SW 1271 (cell line): ENCODE data around the gene FAM107B.
"Not testable (repeated sequence)": the region's sequence is repeated elsewhere in the genome, so short reads cannot be mapped to it uniquely, and the experiment has no call there.

Experiments used
- DNase-seq, 2 experiments: peaks; one replicate each; lab custom pipeline; 2025; lab: John Stamatoyannopoulos, UW

The FAM107B gene

DNA sequence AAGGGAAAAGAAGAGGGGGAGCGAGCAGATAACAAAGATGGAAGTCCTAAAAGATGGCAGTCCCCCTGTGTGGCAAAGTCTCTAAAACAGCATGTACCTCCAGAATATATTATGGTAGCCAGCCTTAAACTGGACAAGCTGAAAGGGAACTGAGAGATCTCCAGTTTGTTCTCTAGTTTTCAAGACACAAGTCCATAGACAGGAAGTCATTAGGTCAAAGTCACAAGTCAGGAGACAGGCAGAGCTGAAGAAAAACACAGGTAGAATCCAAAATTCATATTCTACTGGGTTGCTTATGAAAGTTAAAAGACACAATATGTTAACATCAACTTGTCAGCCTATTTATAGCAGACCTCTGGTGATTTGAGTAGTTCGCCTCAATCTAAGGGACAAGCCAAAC, 38.7 kb downstream of the FAM107B start:
- no peak for DNase-seq

DNA sequence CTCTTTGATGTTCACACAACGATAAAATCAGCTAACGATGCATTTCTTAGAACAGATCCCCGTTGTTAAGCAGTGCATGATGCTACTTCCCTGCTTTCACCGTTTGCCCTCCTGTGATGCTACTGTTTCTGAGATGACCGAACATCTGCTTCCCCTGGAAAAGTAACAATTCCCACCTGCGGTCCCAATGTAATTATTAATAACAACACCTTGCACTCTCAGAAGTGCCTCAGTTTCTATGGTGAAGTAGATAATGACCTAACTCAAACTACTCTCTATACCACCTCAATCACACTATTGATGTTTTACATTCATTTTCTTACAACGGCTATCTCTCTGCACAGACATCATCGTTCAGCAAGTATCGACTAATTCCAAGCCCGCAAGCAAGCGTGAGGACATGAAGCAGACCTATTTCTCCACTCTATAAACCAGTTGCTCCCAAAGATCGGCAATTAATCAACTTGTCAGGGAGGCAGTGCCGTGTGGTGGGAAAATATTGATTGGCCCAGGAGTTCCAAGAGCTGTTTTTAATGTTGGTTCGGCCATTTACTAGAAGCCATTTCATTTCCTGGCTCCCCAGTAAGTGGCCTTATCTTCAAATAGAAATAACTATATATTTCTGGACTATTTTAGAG, 42.7 kb downstream of the FAM107B start:
- no peak for DNase-seq

DNA sequence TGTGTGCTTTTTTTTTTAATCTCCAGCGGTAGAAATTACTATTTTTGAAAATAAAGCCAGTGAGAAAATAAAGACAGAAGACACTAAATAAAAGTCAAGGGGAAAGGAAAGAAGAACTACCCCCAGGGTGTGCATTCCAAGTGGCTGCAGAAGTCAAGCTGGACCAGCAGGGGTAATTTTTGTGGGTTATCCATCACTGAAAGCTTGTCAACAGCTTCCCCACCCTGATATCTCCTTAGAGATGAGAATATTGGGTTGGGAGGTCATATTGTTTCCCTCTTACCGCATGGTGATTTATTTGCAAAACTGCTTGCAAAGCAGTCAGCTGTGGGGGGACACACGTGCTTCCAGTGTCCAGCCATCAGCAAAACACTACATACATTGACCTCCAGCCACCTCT, 46.4 kb downstream of the FAM107B start:
- DNase-seq, result no peak

DNA sequence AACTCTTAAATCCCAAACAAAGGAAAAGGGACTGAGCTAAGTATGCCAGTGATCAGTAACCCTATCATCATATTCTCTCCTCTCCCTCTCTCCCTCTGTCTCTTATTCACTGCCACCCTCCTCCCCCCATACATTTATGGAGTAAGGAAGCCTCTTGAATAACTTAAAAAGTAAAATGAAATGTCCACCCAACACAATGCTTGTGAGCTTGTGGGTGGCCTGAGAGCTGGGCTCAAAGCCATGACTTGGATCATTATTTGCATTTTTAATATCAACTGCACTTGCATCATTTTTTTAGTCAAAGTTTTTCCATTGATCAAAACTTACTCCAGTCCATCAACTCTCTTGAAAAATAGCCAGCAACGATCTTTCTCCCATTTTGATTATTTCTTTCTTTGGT, 46.8 kb downstream of the FAM107B start:
- DNase-seq, result no peak

DNA sequence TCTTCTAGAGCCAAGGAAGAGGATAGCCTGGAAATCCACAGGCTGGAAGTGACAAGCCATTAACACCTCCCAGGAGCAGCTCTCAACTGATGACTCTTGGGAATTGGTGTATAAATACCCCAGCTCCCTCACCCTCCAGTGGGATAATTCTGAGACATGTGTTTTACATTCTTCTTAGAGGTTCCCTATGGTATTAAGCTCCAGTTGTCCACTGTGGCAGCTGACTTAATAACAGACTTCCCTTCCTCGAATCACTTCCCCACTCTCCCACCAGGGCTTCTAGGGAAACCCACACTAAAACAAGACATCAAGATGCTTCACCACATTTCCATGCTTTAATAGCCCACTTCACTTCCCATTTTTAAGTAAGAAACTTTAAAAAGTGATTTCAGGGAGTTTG, 47.2 kb downstream of the FAM107B start:
- DNase-seq, result no peak

DNA sequence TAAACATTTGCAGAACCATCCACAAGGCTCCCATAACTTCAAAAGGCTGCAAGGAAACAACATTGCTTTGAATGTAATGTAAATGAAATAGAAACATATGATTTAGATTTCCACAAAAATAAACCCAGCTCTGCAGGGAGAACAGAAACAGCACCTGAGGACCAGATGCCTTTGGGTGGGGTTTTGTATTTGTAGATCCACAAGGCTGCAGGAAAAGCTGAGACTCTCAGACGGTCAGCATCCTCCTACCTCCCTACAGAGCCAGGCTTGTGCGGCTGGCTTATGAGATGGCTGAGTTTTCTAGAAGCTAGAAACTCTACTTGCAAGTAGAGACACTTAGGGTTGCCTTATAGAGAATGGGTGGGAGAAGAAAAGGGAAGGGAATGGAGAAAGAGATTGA, 49.8 kb downstream of the FAM107B start:
- no peak for DNase-seq

DNA sequence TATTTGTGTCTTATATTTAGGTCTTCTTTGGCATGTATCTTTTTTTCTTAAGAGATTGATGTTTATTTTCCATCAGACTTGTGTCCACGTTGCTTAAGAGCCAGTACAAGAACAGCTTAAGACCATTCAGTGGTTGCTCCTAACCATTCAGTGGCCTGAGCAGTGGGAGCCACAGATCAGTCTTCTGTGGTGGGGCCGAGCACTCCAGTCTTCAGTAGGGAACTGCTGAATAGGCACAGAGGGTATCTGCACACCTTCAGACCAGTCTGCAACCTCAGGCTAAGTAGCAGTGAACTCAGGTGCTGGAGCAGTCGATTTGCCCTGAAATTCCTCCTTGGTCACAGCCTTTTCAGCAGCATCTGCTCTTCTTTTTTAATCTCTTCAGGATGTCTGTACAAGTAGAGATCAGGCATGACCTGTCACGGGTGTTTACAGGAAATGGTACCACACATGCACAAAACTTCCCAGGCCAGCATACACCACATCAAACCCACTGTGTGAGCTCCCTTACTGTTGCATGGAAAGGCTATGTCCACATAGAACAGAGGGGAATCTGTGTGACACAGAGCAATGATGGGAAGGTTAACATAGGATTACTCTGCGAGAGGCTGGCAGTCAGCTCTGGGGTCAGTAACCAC, 51.5 kb downstream of the FAM107B start:
- no peak for DNase-seq

DNA sequence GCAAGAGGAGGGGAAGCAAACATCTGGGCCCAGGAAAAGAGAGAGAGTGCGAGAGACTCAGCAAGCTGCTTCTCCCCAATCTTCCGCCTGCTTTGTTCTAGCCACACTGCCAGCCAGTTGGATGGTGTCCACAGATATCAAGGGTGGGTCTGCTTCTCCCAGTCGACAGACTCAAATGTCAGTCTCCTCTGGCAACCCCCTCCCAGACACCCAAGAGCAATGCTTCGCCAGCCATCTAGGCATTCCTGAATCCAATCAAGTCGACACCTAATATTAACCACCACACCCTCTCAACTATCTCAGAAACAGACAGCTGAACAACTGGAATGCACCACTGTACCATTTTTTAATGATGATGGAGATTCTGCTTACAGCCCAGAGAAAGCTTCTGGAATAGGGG, 57.1 kb downstream of the FAM107B start:
- no peak for DNase-seq

DNA sequence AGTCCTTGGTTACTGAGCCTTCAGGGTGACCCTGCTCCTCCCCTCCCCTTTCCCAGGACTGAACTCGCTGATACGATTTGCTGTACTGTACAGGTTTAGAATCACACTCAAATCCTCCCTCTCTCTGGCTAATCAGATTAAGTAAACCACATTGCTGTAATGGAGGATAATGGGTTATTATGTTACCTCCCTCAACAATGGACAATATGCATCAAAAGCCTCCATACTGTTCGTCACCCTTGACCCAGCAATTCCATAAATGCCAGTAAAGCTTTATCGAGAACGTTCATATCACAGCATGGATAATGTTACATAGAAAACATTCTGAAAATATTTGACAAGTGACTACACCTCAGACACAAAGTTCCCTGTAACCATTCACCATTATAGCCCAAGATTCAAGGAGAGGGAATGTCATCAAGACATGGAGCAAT, 61.7 kb downstream of the FAM107B start:
- DNase-seq, result no peak

DNA sequence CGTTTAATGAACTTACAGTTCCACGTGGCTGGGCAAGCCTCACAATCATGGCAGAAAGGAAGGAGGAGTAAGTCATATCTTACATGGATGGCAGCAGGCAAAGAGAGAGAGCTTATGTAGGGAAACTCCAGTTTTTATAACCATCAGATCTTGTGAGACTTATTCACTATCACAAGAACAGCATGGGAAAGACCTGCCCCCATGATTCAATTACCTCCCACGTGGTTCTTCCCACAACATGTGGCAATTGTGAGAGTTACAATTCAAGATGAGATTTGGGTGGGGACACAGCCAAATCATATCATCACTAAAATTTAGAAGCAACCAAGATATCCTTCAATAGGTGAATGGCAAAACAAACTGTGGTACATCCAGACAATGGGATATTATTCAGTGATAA, 65.4 kb downstream of the FAM107B start:
- not testable (repeated sequence) for DNase-seq

DNA sequence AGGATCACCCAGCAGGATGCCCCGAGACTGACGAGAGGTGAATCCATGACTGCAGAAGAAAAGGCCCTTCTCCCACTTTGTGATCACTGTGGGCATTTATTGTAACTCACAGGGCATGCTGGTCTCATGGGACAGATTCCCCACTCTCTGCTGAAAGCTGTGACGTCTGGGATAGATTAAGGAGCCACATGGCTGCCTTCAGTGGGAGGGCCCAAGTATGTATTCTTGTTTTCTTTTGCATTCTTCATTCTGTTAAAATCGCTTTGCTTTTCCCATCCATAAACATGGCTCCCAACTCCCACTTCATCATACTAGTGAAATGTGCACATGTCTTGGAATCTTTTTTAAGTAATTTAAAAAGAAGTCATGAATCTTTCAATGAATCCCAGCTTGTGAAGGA, 67.2 kb downstream of the FAM107B start:
- no peak for DNase-seq

DNA sequence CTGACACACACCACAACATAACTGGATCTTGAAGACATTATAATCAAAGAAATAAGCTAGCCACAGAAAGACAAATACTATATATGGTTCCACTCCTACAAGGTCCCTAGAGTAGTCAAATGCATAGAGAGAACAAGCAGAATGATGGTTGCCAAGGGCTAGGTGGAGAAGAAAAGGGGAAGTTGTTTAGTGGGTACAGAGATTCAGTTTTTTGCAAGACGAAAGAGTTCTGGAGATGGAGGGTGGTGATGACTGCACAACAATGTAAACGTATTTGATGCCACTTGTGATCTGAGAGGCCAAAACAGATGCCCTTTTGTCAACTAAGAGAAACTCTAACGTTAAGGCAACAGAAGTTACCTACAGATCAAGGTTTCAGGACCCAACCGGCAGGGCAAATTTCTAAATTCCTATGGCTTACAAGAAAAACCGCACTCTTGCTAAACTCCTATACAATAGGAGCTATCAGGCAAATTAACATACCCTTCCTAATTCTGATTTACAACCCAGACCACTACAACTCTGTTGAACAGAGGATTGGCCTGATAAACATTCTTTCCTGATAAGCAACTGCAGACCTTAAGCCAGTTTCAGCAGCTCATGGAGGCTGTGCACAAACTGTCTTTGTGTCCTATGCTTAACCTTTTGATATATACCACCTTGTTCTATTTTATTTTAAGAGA, 69.0 kb downstream of the FAM107B start:
- DNase-seq, result no peak

DNA sequence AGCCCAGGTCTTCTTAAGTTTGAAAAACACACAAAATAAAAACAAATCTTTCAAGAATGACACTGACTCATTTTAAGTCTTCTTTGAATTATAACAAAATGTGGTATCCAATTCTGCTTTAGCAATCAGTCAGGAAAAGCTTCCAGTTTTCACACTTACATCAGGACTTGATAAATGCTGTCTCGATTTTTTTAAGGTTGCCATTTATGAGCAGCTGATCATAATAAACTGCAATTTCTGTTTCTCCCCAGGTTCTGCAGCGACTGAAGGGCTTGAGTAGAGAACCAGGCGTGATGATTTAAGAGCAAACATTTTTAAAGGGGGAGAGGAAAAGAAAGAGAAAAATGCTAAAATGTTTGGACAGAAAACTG, 71.1 kb downstream of the FAM107B start:
- DNase-seq, result no peak

DNA sequence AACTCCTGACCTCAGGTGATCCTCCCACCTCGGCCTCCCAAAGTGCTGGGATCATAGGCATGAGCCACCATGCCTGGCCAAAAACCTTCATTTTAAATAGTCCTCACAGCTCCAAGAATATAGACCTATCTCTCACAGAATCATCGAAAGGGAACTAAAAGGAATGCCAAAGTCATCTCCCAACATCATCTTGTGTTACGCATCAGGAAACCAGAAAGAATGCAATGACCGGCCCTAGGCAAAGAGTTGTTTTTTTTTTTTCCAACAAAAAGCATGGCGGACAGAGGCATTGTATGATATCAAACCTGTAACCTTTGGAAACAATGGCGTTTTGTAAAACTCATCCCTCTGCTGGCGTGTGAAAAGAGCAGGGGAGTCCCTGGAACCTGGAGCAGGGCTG, 73.2 kb downstream of the FAM107B start:
- DNase-seq, result no peak

DNA sequence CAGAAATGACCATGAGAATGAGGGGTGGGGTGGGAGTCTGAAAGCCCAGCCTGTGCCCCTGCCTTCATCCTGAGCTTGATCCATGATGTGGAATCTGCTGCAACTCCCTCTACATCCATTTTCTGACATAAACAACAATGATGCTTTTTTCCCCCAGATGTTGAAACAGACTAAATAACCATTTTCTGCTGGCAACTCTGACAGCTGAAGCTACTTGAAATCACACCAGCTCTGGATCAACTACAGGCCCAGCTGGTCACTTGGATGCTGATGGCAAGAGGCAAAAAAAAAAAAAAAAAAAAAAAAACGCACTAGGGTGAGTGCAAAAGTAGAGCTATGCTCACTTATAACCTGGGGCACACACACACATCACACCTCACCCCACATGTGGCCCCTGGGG, 74.2 kb downstream of the FAM107B start:
- DNase-seq, result no peak

DNA sequence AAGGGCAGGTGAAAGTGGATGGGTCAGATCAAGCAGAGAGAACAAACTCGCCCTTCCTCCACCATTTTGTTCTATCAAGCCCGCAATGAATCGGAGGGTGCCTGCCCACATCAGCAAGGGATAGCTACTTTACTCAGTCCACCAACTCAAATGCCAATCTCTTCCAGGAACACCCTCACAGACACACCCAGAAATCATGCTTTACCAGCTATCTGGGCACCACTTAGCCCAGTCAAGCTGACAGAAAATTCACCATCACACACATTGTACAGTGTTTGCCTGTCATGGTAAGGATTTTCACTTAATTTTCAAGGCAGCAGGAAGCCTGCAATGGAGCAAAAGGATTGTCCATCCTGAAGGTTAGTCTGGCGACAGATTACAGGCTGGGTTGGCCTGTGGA, 75.2 kb downstream of the FAM107B start:
- DNase-seq, result no peak

DNA sequence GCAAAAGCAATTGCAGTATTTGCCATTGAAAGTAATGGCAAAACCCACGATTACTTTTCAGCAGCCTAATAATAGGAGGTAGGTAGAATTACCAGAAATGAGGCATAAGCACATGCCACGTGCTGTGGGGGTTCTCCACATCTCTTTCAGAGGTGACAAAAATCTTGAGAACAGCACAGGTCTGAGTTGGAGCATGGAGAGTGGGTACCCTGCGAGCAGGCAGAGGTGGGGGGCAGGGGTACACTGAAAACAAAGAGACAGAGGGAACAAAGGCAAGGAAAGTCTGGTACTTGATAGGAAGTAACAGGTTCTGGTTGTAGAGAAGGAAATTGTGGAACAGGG, 75.9 kb downstream of the FAM107B start:
- no peak for DNase-seq

DNA sequence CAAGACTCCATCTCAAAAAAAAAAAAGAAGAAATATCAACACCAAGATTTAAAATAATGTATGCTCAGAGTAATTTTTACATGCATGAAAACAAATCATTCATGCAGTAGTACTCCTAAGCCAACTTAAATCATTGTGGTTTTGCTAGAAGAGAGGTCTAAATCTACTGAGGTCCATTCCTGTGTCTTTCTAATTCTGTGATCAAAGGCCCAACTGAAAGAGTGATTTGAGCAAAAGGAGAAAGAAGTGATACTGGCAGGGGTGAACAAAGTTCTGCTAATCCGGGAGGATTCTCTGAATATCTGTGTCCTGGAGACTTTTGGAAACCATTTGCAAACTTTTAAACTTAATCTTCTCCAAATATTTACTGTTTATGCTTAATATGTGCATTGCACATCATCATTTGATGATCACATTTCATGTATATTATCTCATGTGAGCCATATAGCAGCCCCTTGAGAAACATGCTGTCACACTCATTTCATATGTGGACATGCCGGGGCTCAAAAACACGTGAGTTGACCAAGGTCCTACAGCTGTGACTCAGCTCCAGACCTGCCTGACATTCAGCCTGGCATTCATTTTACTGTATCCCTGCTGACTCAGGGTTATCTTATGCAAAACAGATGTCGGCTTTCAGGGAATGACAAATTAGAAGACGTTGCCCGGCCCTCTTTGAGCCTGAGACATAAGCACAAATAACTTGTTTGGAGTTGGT, 76.4 kb downstream of the FAM107B start:
- no peak for DNase-seq

DNA sequence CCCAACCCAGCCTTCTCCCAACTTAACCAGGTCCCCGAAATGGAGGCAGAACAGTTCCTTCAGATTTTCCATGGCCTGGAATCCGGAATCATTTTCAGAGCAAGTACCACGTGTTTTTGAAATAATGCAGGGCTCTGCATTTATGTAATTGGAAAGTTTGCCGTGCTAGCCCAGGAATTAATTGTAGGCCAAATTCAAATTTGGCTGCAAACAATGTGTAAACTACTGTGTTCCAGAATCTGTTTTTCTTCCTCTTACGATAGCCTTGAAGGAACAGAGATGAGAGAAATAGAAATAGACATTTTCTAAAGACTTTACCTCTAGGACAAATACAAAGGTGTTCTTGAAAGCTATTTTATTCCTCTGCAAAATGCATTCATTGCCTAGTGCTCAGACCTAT, 77.4 kb downstream of the FAM107B start:
- DNase-seq, result no peak

DNA sequence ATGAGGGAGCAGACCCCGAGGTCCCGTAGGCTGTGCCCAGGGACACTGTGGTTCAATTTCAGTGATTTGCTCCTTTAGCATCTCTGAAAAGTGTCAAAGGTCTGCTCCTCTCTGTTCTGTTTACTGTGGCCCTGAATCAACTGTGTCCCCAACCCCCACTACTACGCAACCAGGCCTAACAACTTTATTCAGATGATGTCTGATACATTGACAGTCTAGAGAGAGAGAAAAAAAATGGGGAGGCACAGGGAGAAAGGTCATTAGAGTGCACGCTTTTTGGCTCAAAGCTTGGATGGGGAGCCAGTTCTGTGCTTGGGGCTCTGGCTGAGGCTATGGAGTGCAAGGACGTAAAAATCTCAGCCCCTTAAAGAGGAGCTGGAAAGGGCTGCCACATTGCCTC, 77.9 kb downstream of the FAM107B start:
- DNase-seq, result no peak

DNA sequence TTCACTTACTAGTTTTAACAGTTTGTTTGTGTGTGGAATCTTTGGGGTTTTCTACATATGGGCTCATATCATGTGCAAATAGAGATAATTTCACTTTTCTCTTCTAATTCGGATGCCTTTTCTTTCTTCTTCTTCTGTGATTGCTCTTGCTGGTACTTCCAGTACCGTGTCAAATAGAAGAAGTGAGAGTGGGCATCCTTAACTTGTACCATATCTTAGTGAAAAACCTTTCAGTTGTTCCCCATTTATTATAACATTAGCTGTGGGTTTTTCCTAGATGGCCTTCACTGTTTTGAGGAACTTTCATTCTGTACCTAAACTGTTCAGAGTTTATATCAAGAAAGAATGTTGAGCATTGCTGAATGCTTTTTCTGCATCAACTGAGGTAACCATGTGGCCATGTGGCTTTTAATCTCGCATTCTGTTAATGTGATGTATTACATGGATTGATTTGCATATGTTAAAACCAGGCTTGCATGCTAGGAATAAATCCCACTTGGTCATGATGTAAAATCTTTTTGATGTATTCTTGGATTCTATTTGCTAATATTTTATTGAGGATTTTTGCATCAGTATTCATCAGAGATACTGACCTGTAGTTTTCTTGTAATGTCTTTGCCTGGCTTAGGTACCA, 78.7 kb downstream of the FAM107B start:
- DNase-seq, result no peak

DNA sequence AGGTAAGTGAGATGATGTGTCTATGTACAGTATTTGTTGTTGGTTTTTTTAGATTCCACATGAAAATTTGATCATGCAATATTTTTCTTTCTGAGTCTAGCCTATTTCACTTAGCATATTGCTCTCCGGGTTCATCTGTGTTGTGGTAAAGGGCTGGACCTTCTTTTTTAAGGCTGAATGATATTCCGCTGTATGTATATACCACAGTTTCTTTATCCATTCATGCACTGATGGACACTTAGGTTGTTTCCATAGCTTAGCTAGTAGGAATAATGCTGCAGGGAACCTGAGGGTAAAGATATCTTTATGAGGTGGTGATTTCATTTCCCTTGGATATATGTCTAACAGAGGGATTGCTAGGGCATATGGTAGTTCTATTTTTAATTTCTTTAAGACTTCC, 80.8 kb downstream of the FAM107B start:
- no peak for DNase-seq
